ENCODE measurements around the gene TCL1B.
"Not testable (repeated sequence)": the region's sequence is repeated elsewhere in the genome, so short reads cannot be mapped to it uniquely, and the experiment has no call there.

The TCL1B gene, protein sequence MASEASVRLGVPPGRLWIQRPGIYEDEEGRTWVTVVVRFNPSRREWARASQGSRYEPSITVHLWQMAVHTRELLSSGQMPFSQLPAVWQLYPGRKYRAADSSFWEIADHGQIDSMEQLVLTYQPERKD

DNA sequence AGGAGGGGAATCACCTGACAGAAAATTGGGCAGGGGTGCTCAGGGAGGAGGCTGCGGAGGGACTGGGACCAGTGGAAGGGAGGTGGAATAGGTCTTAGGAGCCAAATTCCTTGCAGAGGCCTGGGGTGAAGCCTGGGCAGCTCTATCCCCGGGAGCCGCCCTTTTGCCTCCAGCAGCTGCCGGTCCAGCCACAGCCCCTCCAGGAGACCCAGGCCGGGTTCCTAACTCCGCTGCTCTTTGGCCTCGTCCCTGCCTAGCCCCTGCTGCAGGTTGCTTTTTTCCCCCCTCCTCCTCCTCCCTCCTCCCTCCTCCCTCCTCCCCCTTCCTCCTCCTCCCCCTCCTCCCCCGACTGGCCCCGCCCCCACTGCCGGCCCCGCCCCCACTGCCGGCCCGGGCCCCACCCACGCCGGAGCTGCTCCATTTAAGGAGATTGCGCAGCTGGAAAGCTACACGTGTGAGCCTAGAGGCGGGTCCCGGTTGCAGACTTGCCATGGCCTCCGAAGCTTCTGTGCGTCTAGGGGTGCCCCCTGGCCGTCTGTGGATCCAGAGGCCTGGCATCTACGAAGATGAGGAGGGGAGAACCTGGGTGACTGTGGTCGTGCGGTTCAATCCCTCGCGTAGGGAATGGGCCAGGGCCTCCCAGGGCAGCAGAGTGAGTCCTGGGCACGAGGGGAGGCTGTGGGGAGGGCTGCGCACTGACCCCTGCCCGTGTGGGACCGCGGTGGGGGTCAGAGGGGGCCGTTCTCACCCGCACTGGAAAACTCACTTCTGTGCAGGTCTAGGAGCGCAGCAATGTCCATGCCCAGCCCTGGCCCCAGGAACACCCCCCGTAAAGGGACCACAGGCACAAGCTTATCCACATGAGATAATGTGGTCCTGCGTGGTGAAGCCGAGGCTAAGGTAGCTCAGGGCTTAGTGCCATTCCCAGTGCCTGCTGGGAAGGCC lies at the start of gene TCL1B:
Gene TCL1B (plus strand): TSS at position 449 of the 945 bp plus-strand sequence. CDS start 42 bp downstream, at position 491.
- no peak for DNase-seq (ENCODE audit: low spot score)

DNA sequence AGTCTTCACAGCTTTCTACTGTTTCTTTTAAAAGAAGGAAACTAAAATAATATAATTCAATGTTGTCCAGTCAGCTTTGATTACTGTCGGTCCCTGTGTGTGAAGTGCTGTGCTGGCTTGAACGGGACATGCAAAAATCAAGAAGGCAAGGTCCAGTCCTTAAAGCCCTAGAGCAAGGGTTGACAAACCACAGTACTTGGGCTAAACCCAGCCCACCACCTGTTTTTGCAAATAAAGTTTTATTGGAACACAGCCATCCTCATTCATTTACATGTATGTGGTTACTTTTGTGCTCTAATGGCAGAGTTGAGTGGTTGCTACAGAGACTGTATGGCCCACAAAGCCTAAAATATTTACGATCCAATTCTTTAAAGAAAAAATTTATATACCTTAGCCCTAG lies 41.2 kb upstream of the TCL1B start:
- no peak for DNase-seq (ENCODE audit: low spot score)

DNA sequence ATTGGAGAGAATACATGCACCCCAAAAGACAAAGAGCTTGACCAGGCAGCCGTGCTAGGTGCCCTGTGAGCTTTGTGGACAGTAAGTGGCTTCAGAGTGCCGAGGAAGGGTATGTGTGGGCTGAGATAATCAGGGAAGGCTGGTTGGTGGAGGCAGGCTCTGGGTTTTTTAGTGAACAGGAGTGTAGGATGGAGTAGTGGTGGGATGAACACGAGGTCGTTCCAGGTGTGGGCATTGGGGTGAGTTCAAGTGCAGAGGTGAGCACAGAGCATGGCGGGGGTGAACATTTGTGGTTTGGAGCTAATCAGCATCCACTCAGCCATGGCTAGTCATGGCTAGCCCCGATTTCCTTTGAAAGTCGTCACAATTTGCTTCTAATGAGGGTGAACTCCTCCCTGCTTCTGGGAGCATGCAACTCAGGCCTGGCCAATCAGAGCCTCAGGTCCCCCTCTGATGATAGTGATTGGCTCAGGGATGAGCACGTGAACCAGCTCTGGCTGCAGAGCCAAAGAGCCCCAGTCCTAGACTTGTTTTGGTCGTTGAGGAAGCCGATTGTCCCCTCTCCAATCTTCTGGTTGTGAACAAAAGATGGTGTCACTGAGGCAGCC lies 40.7 kb upstream of the TCL1B start:
- no peak for DNase-seq (ENCODE audit: low spot score)

DNA sequence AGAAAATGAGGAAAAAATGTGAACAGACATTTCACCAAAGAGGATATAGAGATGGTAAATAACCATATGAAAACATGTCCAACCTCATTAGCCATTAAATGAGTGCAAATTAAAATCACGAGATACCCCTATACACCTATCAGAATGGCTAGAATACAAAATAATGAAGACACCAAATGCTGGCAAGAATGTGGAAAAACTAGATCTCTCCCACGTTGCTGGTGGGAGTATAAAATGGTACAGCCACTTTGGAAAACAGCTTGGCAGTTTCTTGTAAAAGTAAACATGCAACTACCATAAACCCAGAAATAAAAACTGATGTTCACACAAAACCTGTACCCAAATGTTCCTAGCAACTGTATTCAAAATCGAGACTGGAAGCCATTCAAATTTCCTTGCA lies 38.3 kb upstream of the TCL1B start:
- no peak for DNase-seq (ENCODE audit: low spot score)

DNA sequence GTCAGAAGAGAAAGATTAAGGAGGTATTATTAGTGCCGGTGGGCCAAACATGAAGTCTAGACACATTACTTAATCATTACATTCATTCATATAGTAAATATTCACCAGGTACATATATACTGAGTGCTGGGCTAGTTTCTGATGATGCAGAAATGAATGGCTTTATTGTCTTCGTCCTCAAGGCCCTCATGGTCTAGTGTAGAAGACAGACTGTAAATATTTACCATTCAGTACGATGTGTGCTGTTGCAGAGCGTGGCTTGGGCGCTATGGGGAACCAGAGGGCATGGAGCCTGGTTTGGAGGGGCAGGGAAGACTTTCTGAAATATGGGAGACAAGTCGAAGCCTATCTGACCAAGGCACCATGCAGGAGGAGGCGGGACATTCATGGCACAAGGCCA lies 37.0 kb upstream of the TCL1B start:
- DNase-seq (ENCODE audit: low spot score) = no peak

DNA sequence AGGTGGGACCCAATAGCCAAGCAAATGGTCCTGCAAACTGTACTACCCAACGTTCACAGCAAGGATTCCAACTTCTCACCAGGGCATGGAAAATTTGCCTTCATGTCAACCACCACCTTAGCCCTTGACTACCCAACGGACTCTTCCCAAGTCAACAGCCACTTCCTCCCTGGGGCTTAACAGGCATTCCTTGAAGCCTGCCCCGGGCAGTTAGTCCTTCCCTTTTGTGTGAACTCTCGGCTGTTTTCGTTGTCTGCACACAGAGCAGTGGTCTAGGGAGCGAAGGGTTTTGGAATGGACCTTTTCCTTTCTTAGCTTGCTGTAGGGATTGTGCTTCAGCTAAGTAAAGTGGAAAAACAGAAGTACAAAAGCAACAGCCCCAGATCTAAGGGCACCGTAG lies 35.2 kb upstream of the TCL1B start:
- no peak for DNase-seq (ENCODE audit: low spot score)

DNA sequence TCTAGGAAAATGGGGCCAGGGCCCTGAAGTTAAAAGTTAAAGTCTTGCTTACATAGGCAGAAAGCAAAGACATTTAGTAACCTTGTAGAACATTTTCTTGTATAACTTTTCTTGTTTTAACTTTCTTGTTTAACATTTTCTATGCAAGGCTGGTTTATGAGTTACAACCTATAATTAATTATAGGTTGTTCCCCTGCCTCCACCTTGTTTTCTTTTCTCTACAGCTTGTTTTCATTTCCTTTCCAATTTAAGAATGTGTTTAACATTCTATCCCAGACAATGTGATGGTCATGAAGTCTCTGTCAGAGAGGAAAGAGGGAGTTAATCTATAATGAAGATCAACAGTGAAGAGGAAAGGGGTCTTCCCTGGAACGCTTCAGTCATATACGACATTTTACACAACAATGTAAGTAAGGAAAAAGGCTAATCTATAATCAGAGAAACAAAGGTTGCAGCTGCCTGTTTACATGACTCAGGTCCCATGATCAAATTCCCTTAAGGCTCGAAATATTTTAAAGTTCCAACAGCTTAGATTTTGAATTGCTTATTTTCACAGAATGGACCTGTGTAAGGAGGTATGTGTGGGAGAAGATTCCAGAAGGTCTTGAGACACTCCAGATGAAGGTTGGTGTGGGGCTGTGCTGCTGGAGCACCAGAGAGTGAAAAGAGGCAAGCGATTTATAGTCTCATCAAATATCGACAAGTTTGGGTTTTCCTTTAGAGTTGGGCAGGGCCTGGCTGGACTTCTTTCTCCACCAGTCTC lies 34.2 kb upstream of the TCL1B start:
- no peak for DNase-seq (ENCODE audit: low spot score)

DNA sequence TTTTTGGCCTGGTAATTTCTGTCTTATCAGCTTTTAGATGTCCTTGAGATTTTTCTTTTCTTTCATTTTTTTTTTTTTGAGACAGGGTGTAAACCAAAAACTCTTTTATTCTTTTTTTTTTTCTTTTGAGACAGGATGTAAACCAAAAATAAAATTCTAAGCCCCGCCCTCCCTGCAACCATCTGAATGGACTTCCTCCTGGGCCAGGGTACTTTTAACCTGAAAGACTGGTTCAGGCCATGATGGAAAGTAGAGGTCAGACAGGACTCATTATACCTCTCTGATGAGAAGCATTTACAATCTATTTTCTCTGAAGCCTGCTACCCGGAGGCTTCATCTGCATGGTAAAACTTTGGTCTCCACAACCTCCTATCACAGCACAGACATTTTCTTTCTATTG lies 33.5 kb upstream of the TCL1B start:
- DNase-seq (ENCODE audit: low spot score) = no peak

DNA sequence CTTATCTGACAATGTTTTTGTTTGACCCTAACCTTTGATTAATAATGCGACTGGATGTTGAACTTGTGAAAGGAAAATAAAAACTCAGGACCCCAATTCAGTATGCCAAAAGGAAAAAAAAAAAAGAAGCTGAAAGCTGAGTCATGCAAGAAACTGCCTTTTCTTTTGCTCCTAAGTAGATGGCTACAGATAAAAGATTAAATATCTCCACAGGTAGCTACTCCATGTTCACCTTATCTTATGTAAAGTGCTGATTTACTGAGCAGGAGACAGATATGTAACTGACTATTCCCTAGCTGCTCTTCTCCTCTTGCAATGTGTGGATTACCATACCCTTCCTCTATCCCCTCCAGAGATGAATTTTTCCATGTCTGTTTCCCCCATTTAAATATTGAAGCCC lies 30.8 kb upstream of the TCL1B start:
- no peak for DNase-seq (ENCODE audit: low spot score)

DNA sequence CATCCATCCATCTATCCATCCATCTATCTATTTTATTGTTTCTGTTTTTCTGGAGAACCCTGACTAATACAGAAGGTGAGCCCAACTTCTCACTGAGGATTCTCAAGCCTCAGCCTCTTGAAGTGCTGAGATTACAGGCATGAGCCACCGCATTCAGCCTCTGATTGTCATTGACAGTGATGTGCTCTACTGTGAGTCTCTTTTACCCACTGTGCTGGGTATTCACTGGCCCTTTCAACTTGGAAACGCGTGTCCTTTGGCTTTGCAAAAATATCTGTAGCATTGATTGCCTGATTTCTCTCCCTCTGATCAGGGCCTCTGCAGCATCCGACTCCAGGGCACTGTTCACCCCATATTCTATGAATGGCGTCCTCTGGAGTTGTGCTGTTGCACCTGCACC lies 29.6 kb upstream of the TCL1B start:
- DNase-seq (ENCODE audit: low spot score) = no peak

DNA sequence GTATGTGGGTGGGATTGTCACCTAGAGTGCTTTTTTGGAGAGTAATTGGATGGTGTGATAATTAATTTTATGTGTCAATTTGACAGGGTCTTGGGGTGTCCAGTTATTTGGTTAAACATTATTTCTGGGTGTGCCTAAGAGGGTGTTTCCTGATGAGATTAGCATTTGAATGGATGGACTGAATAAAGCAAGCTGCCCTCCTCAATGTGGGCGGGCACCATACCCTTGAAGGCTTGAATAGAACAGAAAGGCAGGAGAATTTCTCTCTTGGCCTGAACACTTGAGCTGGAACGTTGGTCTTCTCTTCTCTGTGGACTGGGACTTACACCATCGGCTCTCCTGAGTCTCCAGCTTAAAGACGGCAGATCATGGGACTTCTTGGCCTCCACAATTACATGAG lies 28.8 kb upstream of the TCL1B start:
- no peak for DNase-seq (ENCODE audit: low spot score)

DNA sequence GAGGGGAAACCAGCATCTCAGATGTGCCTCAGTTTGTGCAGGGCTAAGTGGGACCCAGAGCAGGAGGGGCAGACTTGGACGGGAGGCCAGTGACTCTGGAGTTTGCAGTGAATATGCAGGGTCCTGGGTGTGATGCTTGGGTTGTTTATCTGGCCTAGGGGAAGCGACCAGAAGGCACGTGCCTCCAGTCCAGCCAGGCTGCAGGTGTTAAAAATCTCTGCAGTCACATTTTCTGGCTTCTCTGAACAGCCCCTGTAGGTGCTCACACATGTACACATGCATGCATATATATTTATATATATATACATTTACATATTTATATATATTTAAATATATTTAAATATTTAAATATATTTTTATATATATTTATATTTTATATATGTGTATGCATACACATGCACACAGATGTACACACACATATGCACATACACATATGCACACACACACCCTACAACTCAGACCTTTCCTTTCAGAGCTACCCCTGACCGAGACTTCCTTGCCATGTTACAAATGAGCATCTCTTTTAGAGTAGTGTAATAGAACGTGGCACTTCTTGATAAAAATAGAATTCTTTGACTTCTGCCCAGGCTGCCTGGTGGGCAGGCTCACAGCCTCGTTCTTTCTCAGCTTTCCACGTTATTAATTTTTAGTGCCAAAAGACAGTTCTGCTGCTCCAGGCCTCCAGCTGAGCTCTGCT lies 26.8 kb upstream of the TCL1B start:
- no peak for DNase-seq (ENCODE audit: low spot score)

DNA sequence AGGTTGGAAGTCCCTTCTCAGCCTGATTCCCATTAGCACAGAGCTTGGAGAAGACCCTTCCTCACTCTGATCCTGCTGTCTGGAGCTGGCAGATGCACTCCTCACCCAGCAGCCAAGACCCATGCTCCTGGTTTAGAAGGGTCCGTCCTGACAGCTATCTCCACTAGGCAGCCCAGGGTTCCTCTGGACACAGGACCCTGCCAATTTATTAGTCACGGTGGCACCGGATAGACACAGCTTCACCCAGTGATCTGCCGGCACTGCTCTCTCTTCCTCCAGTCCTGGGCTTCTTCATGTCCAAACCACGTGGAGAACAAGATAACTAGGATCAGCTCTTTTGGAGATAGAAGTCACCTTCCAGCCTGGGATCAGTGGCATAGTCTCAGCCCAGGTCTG lies 26.2 kb upstream of the TCL1B start:
- no peak for DNase-seq (ENCODE audit: low spot score)

DNA sequence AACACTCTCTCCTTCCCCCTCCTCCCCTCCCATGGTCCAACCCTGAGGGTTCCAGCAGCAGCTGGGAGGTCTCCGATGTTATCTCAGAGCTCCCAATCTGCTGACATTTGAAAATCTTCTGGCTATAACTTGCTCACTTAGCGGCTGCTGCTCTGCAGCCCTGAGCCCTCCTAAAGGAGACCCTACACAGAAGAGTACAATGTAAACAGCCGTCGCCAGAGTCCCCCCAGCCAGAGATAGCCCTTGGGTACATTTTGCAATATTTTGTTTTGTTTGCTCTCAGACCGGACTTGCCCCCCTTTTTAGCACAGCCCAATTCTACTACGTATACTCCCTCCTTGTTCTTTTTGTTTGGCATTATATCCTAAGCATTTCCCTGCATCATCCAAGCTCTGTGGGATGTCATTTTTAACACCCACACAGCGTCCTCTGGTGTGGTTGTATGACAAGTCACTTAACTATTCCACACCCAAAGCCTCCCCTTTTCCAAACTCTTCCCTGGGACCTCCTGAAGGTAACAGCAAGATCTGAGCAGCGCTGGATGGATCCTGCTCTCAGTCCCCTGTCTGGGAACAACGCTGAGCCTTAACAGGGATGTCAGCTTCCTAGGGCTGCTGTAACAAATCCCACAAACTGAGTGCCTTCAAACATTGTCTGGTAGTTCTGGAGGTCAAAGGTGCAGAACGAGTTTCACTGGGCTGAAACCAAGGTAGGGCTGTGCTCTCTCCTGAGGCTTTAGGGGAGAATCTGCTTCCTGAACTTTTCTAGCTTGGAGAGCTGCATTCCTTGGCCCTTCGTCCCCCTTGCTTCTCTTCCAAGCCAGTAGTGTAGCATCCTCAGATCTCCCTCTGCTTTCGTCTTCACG lies 25.3 kb upstream of the TCL1B start:
- no peak for DNase-seq (ENCODE audit: low spot score)

DNA sequence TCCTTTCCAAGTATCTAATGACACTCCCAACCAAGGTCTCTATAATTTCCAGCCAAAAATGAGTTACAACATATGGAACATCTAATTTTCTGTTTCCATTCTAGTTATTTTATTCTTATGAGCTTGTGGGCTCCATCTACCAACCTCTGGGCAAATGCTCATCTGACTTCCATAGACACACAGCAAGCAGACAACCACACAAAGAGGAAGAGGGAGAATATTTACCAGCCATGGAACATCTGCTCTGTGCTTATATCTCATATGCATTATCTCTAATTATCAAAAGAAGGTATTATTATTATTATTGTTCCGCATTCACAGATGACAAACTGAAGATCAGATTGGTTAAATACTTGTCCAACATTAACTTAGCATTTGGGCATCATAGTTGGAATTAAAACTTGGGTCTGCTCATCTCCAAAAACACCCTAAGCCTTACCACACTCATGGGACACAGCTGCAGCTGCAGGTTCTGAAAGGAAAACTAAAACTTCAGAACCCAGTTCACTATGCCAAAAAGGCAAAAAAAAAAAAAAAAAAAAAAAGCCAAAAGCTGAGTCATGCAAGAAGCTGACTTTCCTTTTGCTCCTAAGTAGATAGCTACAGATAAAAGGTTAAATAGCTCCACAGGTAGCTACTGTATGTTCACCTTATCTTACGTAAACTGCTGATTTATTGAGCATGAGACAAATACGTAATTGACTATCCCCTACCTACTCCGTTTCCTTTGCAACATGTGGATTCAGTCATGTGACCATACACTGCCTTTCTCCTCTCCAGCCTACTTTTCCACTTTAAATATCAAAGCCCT lies 23.6 kb upstream of the TCL1B start:
- DNase-seq (ENCODE audit: low spot score) = no peak

DNA sequence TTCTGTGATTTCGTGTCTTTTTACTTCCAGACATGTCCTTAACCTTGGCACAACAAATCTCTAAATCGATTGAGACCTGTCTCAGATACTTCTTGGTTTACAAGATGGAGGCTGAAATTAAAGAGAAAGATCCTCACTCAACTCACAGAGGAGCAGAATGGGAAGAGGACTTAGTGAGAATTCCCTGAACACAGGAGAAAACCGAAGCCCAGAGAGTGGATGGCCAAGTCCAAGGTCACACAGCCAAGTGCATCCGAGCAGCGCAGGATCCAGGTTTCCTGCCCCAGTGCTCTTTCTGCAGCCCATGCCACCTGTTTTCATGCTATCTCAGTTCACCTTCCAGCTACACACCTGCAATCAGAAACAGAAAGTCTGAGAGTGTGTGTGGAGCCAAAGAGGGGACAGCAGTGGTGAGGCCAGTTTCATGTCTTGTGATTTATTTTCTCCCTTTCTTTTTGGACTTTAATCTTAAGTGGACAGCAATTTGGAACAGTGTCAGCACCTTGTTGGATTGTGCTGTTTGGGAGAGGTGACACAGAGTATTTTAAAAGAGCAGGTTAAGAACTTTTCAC lies 22.9 kb upstream of the TCL1B start:
- DNase-seq (ENCODE audit: low spot score) = no peak

DNA sequence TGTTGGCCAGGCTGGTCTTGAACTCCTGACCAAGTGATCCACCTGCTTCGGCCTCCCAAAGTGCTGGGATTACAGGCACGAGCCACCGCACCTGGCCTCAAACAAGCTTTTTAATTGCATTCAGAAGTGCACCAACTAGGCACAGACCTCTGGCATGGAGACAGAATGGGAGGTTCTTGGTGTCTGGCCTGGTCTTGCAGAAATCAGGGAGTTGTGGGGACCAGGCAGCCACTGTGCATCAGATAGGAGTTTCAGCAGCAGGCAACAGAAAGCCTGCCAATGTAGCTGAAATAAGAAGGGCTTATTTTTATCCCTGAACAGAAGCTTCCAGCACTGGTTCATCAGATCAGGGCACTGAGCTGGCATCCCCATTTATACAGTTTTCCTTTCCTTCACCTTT lies 22.2 kb upstream of the TCL1B start:
- no peak for DNase-seq (ENCODE audit: low spot score)

DNA sequence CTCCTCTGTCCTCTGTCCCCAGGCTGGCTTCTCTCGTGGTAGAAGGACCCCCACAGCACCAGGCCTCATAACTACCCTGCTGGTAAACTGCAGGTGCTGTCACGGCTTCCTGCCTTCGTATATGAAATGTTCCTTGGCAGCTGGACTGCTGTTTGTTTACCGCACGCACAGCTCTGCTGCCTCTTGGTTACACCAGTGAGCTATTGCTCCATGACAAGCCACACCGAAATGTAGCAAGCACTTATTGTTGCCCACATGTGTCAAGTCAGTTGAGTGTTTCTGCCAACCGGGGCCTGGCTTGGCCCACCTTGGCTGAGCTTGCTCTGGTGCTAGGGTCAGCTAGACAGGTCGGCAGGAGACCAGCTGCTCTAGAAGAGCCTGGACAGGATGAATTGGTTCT lies 21.7 kb upstream of the TCL1B start:
- DNase-seq (ENCODE audit: low spot score) = no peak

DNA sequence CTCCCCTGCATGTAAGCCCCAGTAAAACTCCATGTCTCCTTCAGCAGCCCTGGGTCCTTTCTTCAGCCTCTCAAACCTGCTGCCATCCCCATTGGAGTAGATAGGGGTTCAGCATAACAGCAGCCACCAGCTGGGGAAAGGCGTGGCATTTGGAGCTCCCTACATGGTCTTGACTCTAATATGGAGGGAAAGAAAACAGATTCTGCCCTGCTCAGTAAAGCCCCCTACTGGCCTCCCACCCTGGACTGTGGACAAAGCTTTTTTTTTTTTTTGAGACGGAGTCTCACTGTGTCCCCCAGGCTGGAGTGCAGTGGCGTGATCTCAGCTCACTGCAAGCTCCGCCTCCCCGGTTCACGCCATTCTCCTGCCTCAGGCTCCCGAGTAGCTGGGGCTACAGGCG lies 20.7 kb upstream of the TCL1B start:
- not testable (repeated sequence) for DNase-seq (ENCODE audit: low spot score)

DNA sequence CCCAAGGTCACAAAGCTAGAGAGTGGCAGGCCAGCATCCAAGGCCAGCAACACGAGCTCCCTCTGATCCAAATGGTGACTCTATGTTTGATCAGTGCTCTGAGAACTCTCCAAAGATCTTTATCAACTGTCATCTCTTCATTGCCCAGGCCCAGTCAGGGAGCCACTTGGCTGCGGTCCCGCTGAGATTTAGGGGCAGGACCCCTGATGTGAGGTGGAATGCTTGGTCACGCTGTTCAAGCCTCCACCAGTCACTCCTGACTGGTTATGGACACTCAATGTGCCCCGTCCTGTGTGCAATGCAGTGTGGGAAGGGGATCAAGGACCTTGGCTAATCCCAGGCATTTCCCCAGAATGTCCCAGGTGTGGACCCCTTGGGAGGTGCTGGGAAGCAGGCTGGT lies 19.8 kb upstream of the TCL1B start:
- no peak for DNase-seq (ENCODE audit: low spot score)

Measured in HuH-7.5 (cell line).